ENCODE measurements around the gene ZNF536.
"Not testable (repeated sequence)": the region's sequence is repeated elsewhere in the genome, so short reads cannot be mapped to it uniquely, and the experiment has no call there.

The ZNF536 gene

DNA sequence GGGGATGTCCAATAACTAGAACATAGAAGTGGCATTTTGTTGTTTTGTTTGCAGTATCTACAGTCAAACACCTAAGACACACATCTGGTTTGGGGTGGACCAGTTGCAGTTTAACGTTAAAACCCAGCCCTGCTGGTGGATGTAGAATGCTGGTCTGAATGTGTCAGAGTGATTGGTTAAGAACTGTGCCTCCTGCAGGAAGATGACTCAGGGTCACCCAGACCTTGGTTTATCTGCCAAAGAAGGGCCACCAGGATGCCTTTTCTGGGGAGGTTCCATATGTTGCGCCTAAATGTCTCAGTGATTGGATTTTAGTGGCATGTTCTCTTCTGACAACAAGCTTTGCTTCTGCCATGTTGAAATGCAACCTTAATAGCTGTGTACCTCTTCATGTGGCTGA is 23.1 kb downstream of the ZNF536 start:
- Histone ChIP-seq H2AFZ (no peak overlapping the region), H3K27ac (no peak overlapping the region), H3K36me3 (ENCODE audit: control insufficient read depth, insufficient read depth, low read length) (no peaks in the 10 kb centered on the region), H3K4me1 (no peaks in the 10 kb centered on the region), H3K27me3 (ENCODE audit: control insufficient read depth, insufficient read depth, low read length) (no peaks in the 10 kb centered on the region), H3K9ac (no peak overlapping the region), H3K9me3 (ENCODE audit: control insufficient read depth, low read length) (no peaks in the 10 kb centered on the region), H3K4me3 (ENCODE audit: low read depth, low read length) (no peak overlapping the region), H3K4me2 (ENCODE audit: low read length) (no peak overlapping the region), H3K79me2 (no peaks in the 10 kb centered on the region)
- TF ChIP-seq, protein P1, sequence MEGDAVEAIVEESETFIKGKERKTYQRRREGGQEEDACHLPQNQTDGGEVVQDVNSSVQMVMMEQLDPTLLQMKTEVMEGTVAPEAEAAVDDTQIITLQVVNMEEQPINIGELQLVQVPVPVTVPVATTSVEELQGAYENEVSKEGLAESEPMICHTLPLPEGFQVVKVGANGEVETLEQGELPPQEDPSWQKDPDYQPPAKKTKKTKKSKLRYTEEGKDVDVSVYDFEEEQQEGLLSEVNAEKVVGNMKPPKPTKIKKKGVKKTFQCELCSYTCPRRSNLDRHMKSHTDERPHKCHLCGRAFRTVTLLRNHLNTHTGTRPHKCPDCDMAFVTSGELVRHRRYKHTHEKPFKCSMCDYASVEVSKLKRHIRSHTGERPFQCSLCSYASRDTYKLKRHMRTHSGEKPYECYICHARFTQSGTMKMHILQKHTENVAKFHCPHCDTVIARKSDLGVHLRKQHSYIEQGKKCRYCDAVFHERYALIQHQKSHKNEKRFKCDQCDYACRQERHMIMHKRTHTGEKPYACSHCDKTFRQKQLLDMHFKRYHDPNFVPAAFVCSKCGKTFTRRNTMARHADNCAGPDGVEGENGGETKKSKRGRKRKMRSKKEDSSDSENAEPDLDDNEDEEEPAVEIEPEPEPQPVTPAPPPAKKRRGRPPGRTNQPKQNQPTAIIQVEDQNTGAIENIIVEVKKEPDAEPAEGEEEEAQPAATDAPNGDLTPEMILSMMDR (IDR thresholded peaks at IDR 0.05): no peak

DNA sequence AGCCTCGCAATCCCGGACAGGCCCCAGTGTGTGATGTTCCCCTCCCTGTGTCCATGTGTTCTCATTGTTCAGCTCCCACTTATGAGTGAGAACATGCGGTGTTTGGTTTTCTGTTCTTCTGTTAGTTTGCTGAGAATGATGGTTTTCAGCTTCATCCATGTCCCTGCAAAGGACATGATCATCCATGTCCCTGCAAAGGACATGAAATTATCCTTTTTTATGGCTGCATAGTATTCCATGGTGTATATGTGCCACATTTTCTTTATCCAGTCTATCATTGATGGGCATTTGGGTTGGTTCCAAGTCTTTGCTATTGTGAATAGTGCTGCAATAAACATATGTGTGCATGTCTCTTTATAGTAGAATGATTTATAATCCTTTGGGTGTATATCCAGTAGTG is 26.4 kb downstream of the ZNF536 start:
- H3K79me2 ChIP-seq; H3K27me3 ChIP-seq (ENCODE audit: control insufficient read depth, insufficient read depth, low read length); H3K9me3 ChIP-seq (ENCODE audit: control insufficient read depth, low read length); H3K27ac ChIP-seq; H3K4me1 ChIP-seq; H3K36me3 ChIP-seq (ENCODE audit: control insufficient read depth, insufficient read depth, low read length); H3K4me3 ChIP-seq (ENCODE audit: low read depth, low read length); H3K4me2 ChIP-seq (ENCODE audit: low read length); H3K9ac ChIP-seq; H2AFZ ChIP-seq: not testable (repeated sequence)

DNA sequence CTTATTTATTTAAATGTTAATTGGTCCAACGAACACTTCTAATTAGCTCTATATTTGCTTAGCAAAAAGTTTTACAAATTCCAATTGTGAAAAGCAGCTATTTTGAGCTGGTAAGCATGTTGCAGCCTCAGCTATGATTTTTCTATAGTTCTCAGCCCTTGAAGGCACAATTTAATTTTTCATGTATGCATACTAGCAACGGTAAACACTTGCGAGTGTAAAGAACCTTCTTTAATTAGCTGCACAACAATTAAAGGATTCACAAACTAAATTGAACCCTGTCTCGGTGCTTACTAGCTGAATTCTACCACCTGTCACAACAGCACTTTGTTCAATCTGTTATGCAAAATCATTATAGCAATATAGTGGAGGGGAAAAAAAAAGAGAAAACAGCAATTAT is 29.8 kb downstream of the ZNF536 start:
- Histone ChIP-seq H3K9me3 (ENCODE audit: control insufficient read depth, low read length) (no peaks in the 10 kb centered on the region), H3K4me1 (no peaks in the 10 kb centered on the region), H3K79me2 (no peaks in the 10 kb centered on the region), H3K27ac (no peak overlapping the region), H3K4me3 (ENCODE audit: low read depth, low read length) (no peak overlapping the region), H3K27me3 (ENCODE audit: control insufficient read depth, insufficient read depth, low read length) (no peaks in the 10 kb centered on the region), H2AFZ (no peak overlapping the region), H3K36me3 (ENCODE audit: control insufficient read depth, insufficient read depth, low read length) (no peaks in the 10 kb centered on the region), H3K4me2 (ENCODE audit: low read length) (no peak overlapping the region), H3K9ac (no peak overlapping the region)
- TF ChIP-seq, protein P1 (IDR thresholded peaks at IDR 0.05): no peak

GRCh38 chr19:30402436-30403202 is 30.4 kb downstream of the ZNF536 start:
- no peak overlapping the region for H2AFZ ChIP-seq
- H3K27me3 ChIP-seq (ENCODE audit: control insufficient read depth, insufficient read depth, low read length): no peaks in the 10 kb centered on the region
- no peaks in the 10 kb centered on the region for H3K9me3 ChIP-seq (ENCODE audit: control insufficient read depth, low read length)
- no peaks in the 10 kb centered on the region for H3K36me3 ChIP-seq (ENCODE audit: control insufficient read depth, insufficient read depth, low read length)
- no peak overlapping the region for H3K27ac ChIP-seq
- TF ChIP-seq, protein P1 (IDR thresholded peaks at IDR 0.05): no peak
- H3K79me2 ChIP-seq: no peaks in the 10 kb centered on the region
- no peak overlapping the region for H3K9ac ChIP-seq
- no peak overlapping the region for H3K4me2 ChIP-seq (ENCODE audit: low read length)
- no peak overlapping the region for H3K4me3 ChIP-seq (ENCODE audit: low read depth, low read length)
- H3K4me1 ChIP-seq: no peaks in the 10 kb centered on the region

- Histone ChIP-seq H3K4me3 (ENCODE audit: low read depth, low read length) (no peak overlapping the region), H3K27ac (no peak overlapping the region), H3K4me1 (no peaks in the 10 kb centered on the region), H3K4me2 (ENCODE audit: low read length) (no peak overlapping the region), H3K27me3 (ENCODE audit: control insufficient read depth, insufficient read depth, low read length) (no peaks in the 10 kb centered on the region), H3K36me3 (ENCODE audit: control insufficient read depth, insufficient read depth, low read length) (no peaks in the 10 kb centered on the region), H3K9me3 (ENCODE audit: control insufficient read depth, low read length) (no peaks in the 10 kb centered on the region), H3K79me2 (no peaks in the 10 kb centered on the region), H3K9ac (no peak overlapping the region), H2AFZ (no peak overlapping the region)
- TF ChIP-seq, protein P1 (IDR thresholded peaks at IDR 0.05): no peak
Measured at GRCh38 chr19:30403203-30403985, 31.2 kb downstream of the ZNF536 start.

Data from parathyroid adenoma (tissue), 2 donors.